Spleen (tissue), 11 donors: ENCODE measurements around the gene LRP1B. TPM values are rescaled to one million over a fixed set of nuclear protein-coding genes. Genes with fewer than 3 reads are reported as not detected.

ENCODE experiments used
- DNase-seq: peaks from one replicate; pipeline ENCODE4 v3.0.0-alpha.2; 2020
- H3K27ac ChIP-seq, 8 donors: fragments of 200-600 bp; sonication (generic) in 7 of 8; 1 replicate in 4 of 8; 2 replicates in 4 of 8; pipeline versions ENCODE4 v1.5.0 to v1.8.0; 2016 to 2021; ENCODE audit warnings: inconsistent platforms in 4 of 8, mild to moderate bottlenecking in 4 of 8, moderate library complexity in 1 of 8
- H3K27me3 ChIP-seq, 7 donors: fragments of 200-600 bp; sonication (generic) in 6 of 7; replicated peaks in 1 of 7; 1 replicate in 4 of 7; 2 replicates in 3 of 7; pipeline versions ENCODE4 v1.5.0 to v1.8.0; 2016 to 2021; ENCODE audit warnings: inconsistent platforms in 3 of 7, mild to moderate bottlenecking in 1 of 7
- H3K36me3 ChIP-seq, 6 donors: fragments of 200-600 bp; sonication (generic) in 5 of 6; 1 replicate in 4 of 6; 2 replicates in 2 of 6; pipeline versions ENCODE4 v1.5.0 to v1.8.0; 2016 to 2021; ENCODE audit warnings: inconsistent platforms in 2 of 6
- H3K4me1 ChIP-seq, 6 donors: fragments of 200-600 bp; sonication (generic) in 5 of 6; 1 replicate in 3 of 6; 2 replicates in 3 of 6; pipeline versions ENCODE4 v1.5.0 to v1.8.0; 2016 to 2021; ENCODE audit warnings: inconsistent platforms in 3 of 6
- H3K4me3 ChIP-seq, 8 donors: fragments of 200-600 bp; sonication (generic) in 7 of 8; 1 replicate in 4 of 8; 2 replicates in 4 of 8; pipeline versions ENCODE4 v1.5.0 to v1.8.0; 2016 to 2021; ENCODE audit warnings: inconsistent platforms in 4 of 8, mild to moderate bottlenecking in 4 of 8, moderate library complexity in 2 of 8
- H3K9me3 ChIP-seq, 8 donors: fragments of 200-600 bp; sonication (generic) in 7 of 8; 1 replicate in 4 of 8; 2 replicates in 4 of 8; pipeline versions ENCODE4 v1.5.0 to v1.8.0; 2016 to 2021; ENCODE audit warnings: inconsistent platforms in 4 of 8
- CTCF ChIP-seq, 11 experiments: fragments of 200-600 bp in 7 of 11; fragments of 450-650 bp in 4 of 11; sonication (generic) in 4 of 11; IDR thresholded peaks in 8 of 11; conservative IDR thresholded peaks in 3 of 11; 1 replicate in 7 of 11; 2 replicates in 4 of 11; pipeline versions ENCODE4 v1.4.0 to v1.8.0; 2016 to 2021; ENCODE audit warnings: antibody characterized with exemption in 11 of 11, inconsistent platforms in 4 of 11, mild to moderate bottlenecking in 1 of 11
- POLR2A ChIP-seq, 3 donors: fragments of 450-650 bp; IDR thresholded peaks; one replicate each; pipeline ENCODE4 v1.5.1; 2017; ENCODE audit warnings: antibody characterized with exemption in 3 of 3, mild to moderate bottlenecking in 1 of 3
- POLR2AphosphoS5 ChIP-seq, 3 donors: sonication (generic); formaldehyde crosslinking; IDR thresholded peaks; one replicate each; pipeline ENCODE4 v1.5.1; 2017; ENCODE audit warnings: antibody characterized with exemption in 3 of 3
- WGBS, 5 donors: extraction: QIAGEN DNeasy Blood & Tissue Kit in 3 of 5; methylation state at CpG; one replicate each; pipeline versions ENCODE4 v1.1.5 to v1.1.7; 2013 to 2018; 5-methylcytosine and 5-hydroxymethylcytosine counted together
- intact Hi-C: fragments of 100-400 bp; cut with DNase I; formaldehyde crosslinking; loops from one replicate; pipeline ENCODE4 v1.15.0; 2023; ENCODE audit warnings: low total_unique reads
- polyA plus RNA-seq, 3 donors: library from polyadenylated mRNA; stranded (reverse); fragments of 200-250 nt; gene quantifications; one replicate each; pipeline ENCODE4 v1.2.1, GENCODE V29; 2013
- total RNA-seq, 7 donors: library from RNA; depleted of rRNA in 3 of 7; stranded (reverse); fragments of >200 nt in 3 of 7; fragmentation: NEBNext Ultra II Directional in 4 of 7; extraction: Animal tissue kit (Norgen Biotek cat#: 25700) in 4 of 7; gene quantifications; one replicate each; pipeline versions ENCODE4 v1.1.0 to v1.2.1, GENCODE V29; 2016 to 2021
- donor health status: healthy with polysubstance abuse.
- donor health status: DM: no; HTN: no; CAD: no; lungs with moderate emphysema.
- donor health status: DM: no; HTN: no; CAD: no.
- donor health status: Bipolar disorder and iron deficiency.
- donor health status: healthy.
- donor health status: DM: no; HTN: no; CAD: no.
- donor health status: DM: yes; HTN: yes; CAD: no.

Gene LRP1B
- total and polyA plus RNA-seq, 10 donors, result 0.02 to 0.85 (median 0.08) TPM; not detected in 2

- intact Hi-C loops, result no loop called here
- H3K4me3 ChIP-seq, result no peak overlapping the region
- peaks cover 0 to 11% (median 0%) of the 10 kb centered on the region in 8 donors for H3K9me3 ChIP-seq
- no peak for DNase-seq
- no peak for TF ChIP-seq POLR2A (IDR thresholded peaks at IDR 0.05)
- no peaks in the 10 kb centered on the region for H3K4me1 ChIP-seq
- 74 to 88% (median 81%) methylated on average over 2 of the region's 2 CpGs for WGBS, 5 donors
- H3K27ac ChIP-seq, result no peak overlapping the region
- H3K27me3 ChIP-seq, result no peaks in the 10 kb centered on the region
- H3K36me3 ChIP-seq, result no peaks in the 10 kb centered on the region
Measured at GRCh38 chr2:141723814-141724213, 407.0 kb downstream of the LRP1B start.

- intact Hi-C loops, result no loop called here
- Histone ChIP-seq H3K4me3 (no peak overlapping the region), H3K36me3 (no peaks in the 10 kb centered on the region), H3K27me3 (no peaks in the 10 kb centered on the region), H3K4me1 (no peaks in the 10 kb centered on the region), H3K9me3 (peaks cover 0 to 7% (median 0%) of the 10 kb centered on the region in 8 donors), H3K27ac (no peak overlapping the region)
- no peak for TF ChIP-seq POLR2A (IDR thresholded peaks at IDR 0.05)
- no peak for TF ChIP-seq POLR2AphosphoS5 (IDR thresholded peaks at IDR 0.05)
- no peak for TF ChIP-seq CTCF (IDR thresholded peaks at IDR 0.05 in 8 of 11, conservative IDR thresholded peaks at IDR 0.05 in 3 of 11)
- 74 to 85% (median 74%) methylated on average over 3 of the region's 3 CpGs for WGBS, 5 donors
- no peak for DNase-seq
Measured at GRCh38 chr2:141720476-141720875, 410.3 kb downstream of the LRP1B start.

- TF ChIP-seq POLR2A (IDR thresholded peaks at IDR 0.05) (no peak), CTCF (IDR thresholded peaks at IDR 0.05 in 8 of 11, conservative IDR thresholded peaks at IDR 0.05 in 3 of 11) (no peak), POLR2AphosphoS5 (IDR thresholded peaks at IDR 0.05) (no peak)
- Histone ChIP-seq H3K4me3 (no peak overlapping the region), H3K27ac (no peak overlapping the region), H3K4me1 (no peaks in the 10 kb centered on the region), H3K27me3 (no peaks in the 10 kb centered on the region), H3K9me3 (peaks cover 0 to 5% (median 0%) of the 10 kb centered on the region in 8 donors), H3K36me3 (no peaks in the 10 kb centered on the region)
- intact Hi-C loops, result no loop called here
- 46 to 80% (median 60%) methylated on average over 1 of the region's 1 CpG for WGBS, 5 donors
- no peak for DNase-seq
Measured at GRCh38 chr2:141714496-141714895, 416.3 kb downstream of the LRP1B start.

GRCh38 chr2:141711627-141712026 lies 419.2 kb downstream of the LRP1B start:
- intact Hi-C loops, result no loop called here
- no peak for DNase-seq
- H3K27me3 ChIP-seq, result no peaks in the 10 kb centered on the region
- 58 to 86% (median 71%) methylated on average over 1 of the region's 1 CpG for WGBS, 5 donors
- H3K4me3 ChIP-seq, result no peak overlapping the region
- TF ChIP-seq POLR2A (IDR thresholded peaks at IDR 0.05) (no peak), CTCF (IDR thresholded peaks at IDR 0.05 in 8 of 11, conservative IDR thresholded peaks at IDR 0.05 in 3 of 11) (no peak), POLR2AphosphoS5 (IDR thresholded peaks at IDR 0.05) (no peak)
- H3K9me3 ChIP-seq, result no peaks in the 10 kb centered on the region
- H3K4me1 ChIP-seq, result no peaks in the 10 kb centered on the region
- H3K36me3 ChIP-seq, result no peaks in the 10 kb centered on the region
- H3K27ac ChIP-seq, result no peak overlapping the region
